Measurements from ENCODE around the gene KRT5.

Gene KRT5

DNA sequence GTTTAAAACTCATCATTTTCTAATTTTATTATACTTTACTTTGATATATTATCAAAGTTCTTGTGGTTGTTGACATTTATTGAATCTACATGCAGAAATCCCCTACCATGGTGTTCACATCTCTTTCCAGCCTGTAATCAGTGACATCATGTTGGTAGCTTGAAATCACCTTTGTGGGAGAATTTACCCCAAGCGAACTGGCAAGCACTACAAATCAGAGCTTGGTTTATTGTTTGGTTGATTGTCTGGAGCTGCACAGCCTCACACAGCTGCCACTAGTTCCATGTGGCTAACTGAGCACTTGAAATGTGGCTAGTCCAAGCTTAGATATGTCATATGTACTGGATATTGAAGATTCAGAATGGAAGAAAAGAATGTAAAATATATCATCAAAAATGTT is 15.4 kb upstream of the KRT5 start:
- no peak for DNase-seq

DNA sequence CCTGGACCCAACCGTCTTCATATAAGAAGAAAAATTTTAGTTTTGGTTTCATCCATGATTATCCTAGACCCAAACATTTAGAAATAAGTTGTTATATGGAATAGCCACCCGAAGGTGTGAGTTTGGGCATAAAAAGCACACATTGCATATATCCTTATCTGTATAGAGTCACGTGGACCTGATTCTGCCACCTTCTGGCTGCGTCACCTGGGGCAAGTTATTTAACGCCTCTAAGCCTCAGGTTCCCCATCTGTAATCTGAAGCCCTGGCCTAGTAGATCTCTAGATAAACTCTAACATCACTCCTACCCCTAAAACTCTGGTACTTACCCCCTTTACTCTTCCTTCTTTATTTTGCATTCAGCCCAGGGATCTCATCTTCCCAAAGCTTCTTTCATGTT is 14.3 kb upstream of the KRT5 start:
- DNase-seq: no peak

DNA sequence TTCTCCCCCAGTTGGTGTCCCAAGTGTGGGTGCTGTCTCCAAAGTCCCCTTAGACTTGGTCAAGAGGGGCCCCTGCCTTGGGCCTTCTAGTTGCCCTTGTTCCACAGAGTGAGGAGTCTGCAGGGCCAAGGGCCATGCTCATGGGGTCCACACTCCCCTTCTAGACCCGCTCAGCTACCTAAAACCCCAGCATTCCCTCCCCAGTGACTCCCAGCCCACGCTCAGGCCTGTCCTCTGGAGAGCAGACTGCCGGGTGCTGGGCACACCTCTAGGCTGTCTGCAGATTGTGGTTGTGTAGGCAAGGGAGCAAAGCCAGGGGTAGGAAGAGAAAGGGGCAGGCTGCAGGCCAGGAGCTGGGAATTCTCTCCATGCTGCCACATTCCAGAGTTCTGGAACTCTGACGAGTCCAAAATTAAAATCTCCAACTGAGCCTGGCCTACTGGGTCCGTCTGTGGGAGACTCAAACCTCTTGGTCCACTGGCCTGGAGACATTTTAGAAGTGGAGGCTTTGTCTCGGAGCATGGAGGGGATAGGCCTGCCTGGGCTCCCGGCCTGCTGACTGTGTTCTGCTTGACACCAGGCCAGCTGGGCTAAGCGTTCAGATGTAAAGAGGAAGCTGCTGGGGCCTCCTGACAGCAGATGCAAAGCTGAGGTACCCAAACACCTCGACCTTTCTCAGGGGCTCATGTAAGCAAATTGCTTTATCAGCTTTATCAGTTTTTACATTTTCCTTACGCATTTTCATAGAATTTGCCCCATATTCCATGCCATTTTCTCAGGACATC is 13.7 kb upstream of the KRT5 start:
- DNase-seq: no peak

DNA sequence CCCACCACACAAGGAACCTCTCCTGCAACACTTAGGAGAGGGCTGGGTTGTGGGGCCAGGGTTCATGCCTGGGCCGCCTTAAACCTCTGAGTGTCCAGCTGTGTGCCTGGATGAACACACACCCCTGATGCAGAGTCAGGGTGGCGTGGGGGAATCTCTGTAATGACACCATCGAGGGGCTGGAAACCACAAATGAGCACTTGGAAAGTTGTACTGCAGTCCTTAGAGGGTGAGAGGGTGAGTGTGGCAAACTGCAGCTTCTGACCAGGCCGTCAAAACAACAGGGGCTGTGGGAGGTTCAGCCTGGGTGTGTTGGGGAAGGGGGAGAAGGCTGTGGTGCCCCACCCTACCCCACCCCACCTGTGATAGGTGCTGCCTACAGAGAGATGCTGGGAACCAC is 12.4 kb upstream of the KRT5 start:
- no peak for DNase-seq

DNA sequence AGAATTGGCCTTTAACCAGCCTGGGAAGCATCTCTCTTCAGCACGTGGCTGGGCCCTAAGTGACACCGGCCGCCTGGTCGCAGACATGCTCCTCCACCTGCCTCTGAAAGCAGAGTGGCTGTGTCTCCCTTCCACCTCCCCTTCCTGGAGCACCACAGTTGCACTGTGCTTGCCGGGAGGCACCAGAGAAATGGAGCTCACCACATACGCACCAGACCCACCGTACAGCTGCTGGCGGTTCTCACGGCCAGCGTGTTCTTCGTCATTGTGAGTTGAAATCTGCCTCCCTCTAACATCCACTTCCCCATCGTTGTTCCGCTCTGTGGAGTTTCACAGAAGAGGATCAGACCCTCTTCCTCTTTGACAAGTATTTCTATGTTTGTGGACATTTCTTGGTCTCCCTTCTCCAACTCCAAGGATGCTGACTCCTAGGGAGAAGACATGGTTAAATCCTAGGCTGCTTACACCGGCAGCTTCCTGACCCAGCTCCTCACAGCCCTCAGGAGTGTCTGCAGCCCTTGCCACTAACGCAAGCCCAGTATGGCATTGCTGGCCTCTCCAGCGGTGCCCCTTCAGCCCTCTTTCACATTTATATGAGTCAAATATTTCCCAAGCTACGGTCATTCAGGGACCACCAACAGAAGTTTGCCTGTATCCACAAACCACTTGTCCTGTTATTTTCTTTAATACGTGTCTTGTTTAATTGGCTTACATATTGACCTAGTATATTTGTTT is 11.5 kb upstream of the KRT5 start:
- no peak for DNase-seq

DNA sequence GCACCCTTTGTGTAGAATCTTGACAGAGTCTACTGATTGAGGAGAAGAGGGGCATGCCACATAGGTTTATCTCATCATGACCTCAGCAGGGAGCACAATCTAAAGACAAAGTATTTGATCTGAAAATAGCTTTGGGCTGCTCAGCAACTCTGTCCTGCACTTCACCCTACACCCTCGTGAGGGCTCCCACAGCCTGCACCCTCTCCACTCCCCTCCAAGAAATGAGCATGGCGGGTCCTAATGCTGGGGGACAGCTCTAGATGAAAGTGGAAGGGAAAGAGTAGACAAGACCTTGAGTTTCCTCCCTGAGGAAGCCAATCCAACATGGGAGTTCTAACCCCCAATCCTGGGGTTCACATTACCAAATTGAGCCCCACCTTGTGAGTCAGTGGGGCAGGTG is 10.7 kb upstream of the KRT5 start:
- no peak for DNase-seq

DNA sequence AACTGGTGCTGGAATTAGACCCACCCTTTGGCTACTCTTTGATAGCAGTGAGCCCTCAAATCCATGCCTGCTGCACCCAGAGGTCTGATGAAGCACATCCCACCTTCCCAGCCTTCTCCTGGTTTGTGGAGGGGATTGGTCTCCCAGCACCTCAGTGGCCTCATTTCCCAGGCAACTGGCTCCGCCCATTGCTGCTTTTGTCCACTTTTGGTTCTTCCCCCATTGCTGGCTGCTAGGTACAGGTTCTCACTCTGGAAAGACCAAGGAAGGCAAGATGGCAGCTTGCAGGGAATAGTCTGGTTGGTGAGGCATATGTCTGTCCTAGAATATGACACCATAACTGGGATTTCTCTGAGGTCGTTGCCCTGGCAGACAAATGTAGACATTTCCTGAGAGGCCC is 10.2 kb upstream of the KRT5 start:
- DNase-seq: no peak

DNA sequence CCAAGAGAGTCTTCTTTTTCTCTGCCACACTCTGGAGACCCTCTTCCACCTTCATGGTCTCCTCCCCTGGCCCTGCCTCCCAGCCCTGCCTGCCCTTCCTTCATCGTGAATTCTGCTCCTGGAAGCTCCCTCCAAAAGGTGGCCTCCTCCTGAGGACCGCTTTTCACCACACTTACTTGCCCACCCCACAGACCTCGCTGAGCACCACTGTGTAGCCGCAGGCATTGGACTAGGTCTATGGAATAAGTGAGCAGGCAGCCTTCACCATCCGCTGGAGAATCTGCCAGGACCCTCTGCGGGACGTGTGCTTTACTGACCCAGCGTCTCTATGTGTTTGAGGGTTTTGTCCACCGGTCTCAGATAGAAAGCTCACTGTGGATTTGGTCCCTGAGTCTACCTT is 9.7 kb upstream of the KRT5 start:
- no peak for DNase-seq

DNA sequence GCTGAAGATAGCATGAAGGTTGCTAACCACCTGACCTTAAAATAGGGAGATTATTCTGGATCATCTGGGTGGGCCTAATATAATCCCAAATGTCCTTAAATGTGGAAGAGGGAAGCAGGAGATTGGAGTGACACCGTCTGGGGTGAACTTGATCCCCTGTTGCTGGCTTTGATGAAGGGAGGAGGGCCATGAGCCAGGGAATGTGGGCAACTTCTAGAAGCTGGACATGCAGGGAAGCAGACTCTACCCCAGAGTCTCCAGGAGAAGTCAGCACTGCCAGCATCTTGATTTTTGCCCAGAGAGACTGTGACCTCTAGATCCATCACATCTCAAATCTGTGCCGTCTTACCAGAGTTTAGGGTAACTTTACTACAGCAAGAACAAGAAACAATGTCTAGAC is 9.2 kb upstream of the KRT5 start:
- no peak for DNase-seq

DNA sequence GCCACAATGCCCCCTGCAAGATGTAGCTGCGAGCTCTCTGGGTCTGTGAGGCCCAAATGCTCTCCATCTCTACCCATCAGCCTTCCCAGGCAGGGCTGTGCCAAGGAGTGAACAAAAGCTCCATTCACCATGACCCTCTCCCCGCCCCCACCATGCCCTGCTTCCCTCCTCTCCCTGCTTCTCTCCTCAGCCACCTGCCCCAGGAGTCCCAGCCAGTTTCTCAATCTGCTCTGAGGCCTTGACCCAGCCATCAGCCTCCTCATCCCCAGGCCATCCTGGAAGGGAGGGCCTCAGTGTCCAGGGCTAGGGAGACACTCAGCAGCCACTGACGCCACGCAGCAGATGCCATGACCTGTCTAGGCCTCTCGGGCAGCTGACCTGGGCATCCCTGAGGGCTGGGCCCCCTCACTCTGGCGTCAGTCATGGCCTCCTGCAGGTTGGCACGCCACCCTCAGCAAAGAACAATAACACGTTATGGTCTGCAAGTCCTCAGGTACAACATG is 8.5 kb upstream of the KRT5 start:
- no peak for DNase-seq

DNA sequence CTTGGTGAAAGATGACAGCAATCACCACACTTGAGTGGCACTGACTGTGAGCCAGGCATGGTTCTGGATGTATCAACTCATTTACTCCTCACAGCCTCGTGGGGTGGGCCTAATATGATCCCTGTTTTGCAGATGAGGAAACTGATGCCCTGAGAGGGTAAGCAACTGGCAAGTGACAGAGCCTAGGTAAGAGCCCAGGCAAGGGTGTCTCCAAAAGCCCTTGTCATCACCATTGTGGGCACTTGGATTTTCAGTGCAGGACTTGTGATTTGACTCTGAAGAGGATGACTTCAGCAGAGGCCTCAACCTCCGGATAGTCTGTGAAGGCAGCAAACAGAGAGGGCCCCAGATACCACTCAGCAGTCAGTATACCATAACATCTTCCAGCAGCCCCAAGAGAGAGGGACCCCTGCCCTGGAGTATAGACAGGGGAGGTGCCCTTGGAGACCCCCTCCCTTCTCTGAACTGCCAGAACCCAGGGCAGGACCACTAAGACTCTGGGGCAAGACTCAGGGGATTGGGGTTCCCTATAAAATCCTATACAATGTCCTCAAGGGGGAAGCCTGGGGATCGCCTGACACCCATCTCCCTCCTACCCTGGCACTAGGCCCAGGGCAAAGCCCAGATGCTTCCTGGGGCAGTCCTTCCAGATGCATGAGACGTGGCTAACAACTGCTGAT is 7.1 kb upstream of the KRT5 start:
- no peak for DNase-seq

DNA sequence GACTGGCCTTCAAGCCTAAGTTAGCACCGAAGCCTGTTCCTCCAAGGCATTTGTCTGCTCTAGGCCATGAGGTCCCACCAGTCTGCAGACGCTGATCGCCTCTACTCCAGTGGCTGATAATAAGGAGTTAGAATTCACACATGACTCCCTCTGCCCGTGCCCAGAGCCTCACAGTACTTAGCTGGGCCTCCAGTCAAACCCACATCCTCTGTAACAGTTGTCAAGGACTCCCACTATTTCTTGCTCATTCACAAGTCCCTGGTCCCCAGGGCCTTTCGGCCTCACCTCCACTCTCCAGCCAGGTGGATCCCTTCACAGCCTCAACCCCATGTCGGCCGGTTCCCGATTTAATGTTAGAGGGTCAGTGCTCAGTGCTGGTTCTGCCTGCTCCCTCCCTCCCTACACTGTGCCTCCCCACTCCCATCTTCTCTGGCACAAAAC is 6.3 kb upstream of the KRT5 start:
- no peak for DNase-seq

DNA sequence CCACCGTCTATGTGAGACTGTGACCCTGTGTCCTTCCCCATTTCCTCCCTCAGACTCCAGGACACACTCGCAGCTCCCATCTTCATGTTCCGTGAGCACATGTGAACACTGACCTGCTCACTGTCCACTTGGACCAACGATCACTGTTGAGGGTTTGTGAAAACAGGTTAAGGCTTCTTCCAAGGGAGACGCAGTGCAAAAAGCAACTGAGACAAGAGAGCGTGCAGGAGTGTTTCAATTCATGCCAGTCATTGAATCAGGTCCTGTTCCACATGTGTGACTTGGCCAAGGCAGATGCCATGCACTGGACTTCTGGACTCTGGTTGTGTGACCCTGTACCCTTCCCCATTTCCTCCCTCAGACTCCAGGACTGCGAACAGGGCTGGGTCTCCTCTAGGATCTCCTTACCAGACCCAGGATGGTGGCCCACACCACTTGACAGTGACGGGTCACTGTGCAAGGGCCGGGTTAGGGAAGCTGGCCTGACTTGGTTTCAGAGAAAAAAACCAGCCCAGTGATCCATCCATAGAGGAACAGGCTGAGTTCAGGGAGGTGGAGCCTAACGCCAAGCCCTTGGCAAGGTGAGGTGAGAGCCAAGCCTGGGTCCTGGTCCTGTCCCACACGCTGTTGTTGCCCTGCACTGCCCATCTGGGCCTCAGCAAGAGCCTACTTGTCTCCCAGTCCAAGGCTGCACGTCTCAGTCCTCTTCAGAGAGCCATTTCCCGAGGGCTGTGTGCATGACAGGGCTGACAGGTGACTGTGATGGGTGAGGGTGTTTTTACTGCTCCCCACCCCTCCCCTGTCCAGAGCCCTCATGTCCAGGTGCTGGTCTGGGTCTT is 5.7 kb upstream of the KRT5 start:
- no peak for DNase-seq

DNA sequence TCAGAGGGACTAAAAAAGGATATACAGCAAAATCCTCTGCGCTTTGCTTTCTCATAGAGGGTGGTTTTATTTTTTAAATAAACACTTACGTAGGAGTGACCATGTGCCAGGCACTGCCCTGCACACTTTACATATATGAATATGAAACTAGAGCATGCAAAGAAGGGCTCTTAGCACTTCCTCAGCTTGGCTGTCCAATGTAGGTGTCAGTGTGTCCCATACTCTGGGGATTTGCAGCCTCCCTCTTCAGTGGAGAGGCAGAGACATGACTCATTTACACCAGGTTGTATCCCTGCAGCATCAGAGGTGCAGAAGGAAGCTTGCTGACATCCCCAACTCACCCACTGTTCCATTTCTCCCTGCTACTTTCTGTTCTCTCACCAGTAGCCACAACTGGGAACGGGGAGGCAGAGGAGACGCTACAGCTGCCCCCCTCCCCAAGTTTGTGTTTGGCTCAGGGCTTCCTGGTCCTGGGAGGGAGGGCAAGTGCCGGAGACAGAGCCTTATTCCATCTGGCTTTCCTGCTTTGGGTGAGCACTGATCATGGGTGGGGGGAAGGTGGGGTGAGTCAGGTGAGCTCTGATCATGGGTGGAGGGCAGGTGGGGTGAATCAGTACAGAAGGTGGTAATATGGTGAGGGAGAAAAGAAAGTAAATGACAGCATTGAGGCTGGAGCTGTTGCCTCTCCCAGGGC is 4.9 kb upstream of the KRT5 start:
- DNase-seq: no peak

DNA sequence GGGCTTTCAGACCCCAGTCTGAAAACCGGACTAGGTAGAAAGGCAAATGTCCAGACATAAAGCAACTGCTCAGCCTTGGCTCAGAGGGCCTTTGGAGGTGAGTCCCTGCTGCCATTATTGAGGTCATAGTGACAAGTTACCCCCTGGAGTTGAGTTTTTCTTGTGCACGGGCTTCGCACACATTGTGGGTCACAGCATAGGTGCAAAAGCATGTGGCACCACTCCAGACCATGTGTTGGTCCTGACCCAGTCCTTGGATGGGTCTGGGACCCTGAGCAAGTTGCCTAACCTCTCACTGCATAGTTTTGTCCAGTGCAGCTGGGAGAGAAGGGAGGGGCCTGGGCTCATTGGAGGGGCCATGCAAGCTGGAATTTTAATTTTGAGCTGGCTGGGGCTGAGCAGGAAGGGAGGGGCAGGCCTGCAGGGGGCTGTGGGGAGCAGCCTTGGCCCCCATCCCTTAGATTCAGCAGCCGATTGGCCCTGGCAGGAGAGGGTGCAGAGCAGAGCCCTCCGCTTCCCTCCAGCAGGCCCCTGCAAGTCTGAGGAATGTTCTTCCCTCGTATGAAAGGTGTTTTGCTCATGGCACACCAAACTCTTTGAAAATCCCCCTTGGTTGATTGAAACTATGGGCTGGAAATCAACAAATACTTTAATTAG is 4.2 kb upstream of the KRT5 start:
- DNase-seq: no peak

DNA sequence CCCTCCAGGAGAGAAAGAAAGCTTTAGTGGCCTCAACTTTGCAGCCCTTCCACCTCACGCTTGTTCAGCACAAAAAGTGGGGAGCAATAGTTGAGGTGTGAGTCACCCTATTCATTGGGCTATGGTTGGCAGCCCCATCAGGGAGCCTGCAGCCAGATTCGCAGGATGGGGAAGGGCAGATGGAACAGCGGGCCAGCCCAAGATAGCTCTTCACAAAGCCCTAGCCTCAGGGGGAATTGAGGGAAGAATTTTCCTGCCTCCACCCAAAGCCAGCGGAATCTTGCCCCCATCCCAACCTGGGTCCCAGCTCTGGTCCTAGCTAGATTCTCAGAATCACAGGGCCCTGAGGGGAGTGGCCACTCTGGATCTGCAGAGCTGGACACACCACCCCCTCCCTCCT is 3.6 kb upstream of the KRT5 start:
- no peak for DNase-seq

DNA sequence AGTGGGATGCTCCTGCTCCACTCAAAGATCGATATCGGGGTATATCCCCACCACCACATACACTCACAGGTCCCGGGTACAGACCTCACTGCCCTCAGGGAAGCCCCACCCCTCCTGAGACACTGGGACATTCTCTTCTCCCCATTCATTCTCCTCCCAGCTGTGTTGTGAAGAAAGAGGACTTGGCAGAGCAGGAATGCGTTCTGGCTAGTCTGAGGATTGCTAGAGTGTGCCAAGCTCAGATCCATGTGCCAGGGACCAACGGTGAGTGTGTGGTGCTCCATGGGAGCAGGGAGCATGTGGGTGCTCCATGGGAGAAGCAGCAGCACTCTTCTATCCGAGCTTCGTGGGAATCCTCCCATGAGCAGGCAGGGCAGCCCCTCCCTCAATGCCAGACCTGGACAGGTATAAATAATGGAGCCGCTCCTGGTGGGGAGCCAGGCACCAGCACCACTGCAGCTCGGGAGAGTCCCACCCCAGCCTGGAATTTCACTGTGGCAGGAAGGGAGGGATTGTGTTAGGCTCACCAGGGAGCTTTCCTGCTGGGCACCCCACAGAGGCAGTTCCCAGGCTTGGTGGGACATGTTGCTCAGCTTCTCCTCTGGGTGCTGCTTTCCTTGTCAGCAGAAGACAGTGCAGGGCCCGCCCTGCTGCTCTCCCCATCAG is 2.3 kb upstream of the KRT5 start:
- DNase-seq: no peak

DNA sequence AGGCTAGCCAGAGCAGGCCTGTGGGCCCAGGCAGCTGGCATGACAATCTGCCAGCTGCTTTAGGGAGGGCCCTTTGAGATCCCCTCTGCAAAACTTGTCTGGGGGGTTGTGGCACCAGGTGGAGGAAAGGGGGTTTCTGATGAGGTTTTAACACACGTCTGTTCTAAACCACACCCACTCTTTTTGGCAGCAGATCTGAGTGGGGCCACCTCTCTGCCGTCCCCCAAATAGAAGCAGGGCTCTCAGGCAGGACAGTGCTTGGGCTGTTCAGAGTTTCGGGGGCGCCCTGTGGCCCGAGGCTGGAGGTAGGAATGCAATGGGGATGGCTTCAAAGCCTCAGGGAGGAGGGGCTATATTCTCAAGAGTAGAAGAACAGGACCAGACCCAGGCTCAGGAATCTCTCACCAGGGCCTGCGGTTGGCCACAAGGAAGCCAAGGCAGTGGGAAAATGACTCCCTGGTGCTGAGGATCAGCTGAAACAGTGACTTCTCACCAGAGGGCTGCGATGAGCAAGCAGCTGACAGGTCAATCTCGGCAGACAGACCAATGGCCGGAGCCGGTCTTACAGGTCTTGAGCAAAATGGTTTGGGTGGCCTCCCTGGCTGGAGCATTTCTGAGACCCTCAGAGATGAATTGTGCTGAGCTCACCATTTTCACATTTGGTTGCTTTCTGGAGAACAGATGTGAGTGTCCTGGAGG is 1.5 kb upstream of the KRT5 start:
- no peak for DNase-seq

DNA sequence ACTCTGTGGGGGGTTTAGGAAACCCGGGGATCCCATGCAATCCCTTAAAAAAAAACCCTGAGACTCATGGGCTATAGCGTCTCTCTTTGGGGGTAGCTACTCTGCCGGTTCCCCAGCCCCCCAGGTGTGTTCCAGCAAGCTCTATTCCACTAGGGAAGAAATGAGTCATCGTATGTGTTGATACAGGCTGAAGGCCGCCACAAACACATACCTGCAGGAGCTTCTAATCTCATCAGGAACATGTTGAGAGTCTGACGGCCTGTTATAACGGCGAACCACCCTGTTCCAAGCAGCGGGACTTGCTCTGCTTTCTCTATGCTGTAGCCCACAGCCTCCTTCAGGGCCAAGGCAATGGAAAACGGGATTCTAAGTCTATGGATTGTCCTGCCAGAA is 977 bp upstream of the KRT5 start:
- DNase-seq: no peak

DNA sequence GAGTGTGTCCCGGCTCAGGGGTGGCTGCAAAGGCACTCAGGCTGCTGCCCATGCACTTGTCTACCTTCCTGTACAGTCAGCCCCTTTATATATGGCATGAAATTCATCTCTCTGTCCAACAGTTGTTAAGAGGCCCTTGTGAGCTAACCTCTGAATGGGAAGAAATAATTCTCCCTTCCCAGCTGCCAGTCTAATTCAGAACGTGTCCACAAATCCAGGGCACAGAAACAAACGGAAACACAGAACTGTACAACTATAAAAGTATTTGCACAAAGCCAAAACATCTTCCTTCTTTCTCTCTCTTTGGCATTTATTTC is 849 bp downstream of the KRT5 start:
- no peak for DNase-seq
